KOPT-K1 (cell line): ENCODE measurements around the gene TENM4.
"Not testable (repeated sequence)": the region's sequence is repeated elsewhere in the genome, so short reads cannot be mapped to it uniquely, and the experiment has no call there.

Experiments used
- H3K27ac ChIP-seq: fragments of 200-600 bp; sonication (generic); 2 replicates; pipeline ENCODE4 v1.5.1; 2016; ENCODE audit warnings: antibody characterized with exemption, mild to moderate bottlenecking, low read depth, low read length; ENCODE audit not compliant: poor library complexity, severe bottlenecking
- H3K36me3 ChIP-seq: fragments of 200-600 bp; sonication (generic); 2 replicates; pipeline ENCODE4 v1.5.1; 2017; ENCODE audit warnings: antibody characterized with exemption, mild to moderate bottlenecking, low read length, moderate library complexity; ENCODE audit not compliant: insufficient read depth
- H3K9me3 ChIP-seq: fragments of 200-600 bp; sonication (generic); 2 replicates; pipeline ENCODE4 v1.5.1; 2017; ENCODE audit warnings: antibody characterized with exemption, low read length, mild to moderate bottlenecking; ENCODE audit not compliant: insufficient read depth, poor library complexity, severe bottlenecking

TENM4 gene

GRCh38 chr11:79241852-79242241 is 199.0 kb downstream of the TENM4 start:
- H3K9me3 ChIP-seq = no peaks in the 10 kb centered on the region
- H3K27ac ChIP-seq = no peak overlapping the region

DNA sequence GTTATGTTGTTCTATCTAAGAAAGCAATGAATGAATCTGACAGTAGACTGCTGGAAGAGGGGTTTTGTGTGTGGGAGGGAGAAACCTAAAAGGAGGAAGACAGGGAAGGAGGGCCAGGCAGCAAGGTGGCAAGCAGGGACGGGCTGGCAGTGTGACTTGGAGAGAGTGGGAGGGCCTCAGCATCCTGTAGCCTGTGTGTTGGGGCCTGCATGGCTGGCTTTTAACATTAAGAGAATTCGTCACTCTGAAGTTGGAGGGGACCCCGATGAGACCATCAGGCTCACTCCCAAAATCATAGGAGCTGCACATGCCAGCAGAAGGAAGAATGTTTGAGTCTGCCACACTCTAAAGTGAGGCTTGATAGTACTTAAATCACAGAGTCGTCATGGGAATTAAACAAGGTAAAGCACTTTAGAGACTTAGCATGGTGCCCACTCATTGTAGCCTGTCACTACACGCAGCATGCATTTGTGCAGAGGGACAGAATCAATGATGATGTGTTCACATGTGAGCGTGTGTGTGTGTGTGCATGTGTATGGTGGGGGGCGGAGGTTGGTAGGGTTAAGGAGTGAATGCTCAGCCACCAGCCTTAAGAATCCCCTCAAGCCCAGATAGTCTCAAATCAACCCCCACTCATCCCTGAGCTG is 199.5 kb downstream of the TENM4 start:
- no peaks in the 10 kb centered on the region for H3K36me3 ChIP-seq
- H3K27ac ChIP-seq = no peak overlapping the region
- H3K9me3 ChIP-seq = no peaks in the 10 kb centered on the region

More at GRCh38 chr11:79241852-79242241, 199.0 kb downstream of the TENM4 start:
- no peaks in the 10 kb centered on the region for H3K36me3 ChIP-seq

GRCh38 chr11:79237703-79238102 is 203.1 kb downstream of the TENM4 start:
- no peaks in the 10 kb centered on the region for H3K36me3 ChIP-seq
- H3K9me3 ChIP-seq = no peaks in the 10 kb centered on the region
- H3K27ac ChIP-seq = no peak overlapping the region

DNA sequence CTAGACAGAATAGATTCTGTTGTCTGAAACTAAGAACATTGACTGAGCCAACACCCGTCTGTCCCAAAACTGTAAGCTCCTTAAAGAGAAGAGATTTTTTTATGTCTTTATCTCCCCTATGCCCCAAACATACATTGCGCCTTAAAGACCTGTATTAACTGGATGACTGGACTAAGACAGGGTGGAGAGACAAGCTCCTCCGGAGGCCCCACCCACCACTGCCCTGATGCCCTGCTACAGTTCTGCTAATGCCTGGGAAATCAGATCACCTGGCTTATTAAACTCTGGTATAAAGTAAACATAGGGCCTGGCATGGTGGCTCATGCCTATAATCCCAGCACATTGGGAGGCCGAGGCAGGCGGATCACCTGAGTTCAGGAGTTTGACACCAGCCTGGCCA is 203.7 kb downstream of the TENM4 start:
- no peaks in the 10 kb centered on the region for H3K9me3 ChIP-seq
- H3K27ac ChIP-seq = no peak overlapping the region
- H3K36me3 ChIP-seq = no peaks in the 10 kb centered on the region

DNA sequence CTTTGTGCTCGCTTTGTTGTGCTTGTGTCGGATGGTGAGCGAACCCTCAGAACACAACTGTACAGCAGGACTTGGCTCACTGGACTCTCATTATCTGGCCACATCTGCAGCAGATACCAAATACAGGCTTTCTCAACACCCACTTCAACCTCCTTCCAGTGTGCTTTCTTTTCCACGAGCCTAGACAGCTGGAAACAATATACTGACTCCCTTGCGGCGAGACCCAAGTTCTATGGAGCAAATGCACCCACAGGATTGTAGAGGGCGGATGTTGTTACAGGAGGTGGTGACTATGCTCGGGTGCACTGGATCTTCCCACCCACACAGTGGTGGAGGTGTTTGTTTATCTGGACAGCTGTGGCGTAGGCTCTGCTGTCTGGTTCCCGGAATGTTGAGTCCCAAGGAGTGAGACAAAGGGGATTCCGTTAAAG is 204.3 kb downstream of the TENM4 start:
- Histone ChIP-seq H3K27ac (no peak overlapping the region), H3K36me3 (no peaks in the 10 kb centered on the region), H3K9me3 (no peaks in the 10 kb centered on the region)

DNA sequence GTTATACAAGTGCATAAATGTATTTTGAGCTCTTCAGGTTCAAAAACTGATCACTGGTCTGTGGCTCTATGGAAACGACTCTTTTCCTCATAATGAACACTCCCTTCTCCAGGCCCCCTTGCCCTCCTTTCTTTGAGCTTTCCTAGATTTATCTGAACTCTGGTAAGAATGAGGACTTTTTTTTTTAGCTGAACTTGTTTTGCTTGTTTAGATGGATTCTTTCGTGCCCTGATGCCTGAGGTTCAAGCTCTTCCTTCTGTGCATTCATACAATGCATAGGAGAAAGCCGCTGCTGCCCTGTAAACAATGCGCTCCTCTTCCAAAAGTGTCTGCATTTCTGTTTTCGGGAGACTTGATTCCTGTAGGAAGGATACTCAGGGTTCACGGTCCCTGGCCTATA is 205.1 kb downstream of the TENM4 start:
- no peaks in the 10 kb centered on the region for H3K36me3 ChIP-seq
- no peaks in the 10 kb centered on the region for H3K9me3 ChIP-seq
- H3K27ac ChIP-seq = no peak overlapping the region

DNA sequence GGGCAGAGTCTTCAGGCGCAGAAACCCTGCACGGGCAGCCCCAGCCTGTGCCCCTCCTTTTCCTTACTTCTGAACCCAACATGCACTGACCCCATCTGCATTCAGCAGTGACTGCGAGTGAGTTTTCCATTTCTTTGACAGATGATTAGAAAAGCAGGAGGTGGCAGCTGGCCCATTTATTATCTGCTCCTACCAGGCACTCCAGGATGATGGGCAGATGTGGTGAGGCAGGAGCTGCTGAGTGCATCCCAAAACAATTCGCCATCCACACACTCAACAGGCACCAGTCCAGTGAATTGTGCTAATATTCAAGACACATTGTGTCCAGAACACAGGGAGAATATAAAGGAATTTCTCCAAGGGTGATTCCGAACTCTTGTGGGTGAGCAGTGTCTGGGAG is 208.5 kb downstream of the TENM4 start:
- H3K27ac ChIP-seq = no peak overlapping the region
- no peaks in the 10 kb centered on the region for H3K9me3 ChIP-seq
- H3K36me3 ChIP-seq = no peaks in the 10 kb centered on the region

GRCh38 chr11:79229047-79229446 is 211.8 kb downstream of the TENM4 start:
- no peaks in the 10 kb centered on the region for H3K36me3 ChIP-seq
- no peaks in the 10 kb centered on the region for H3K9me3 ChIP-seq
- H3K27ac ChIP-seq = no peak overlapping the region

GRCh38 chr11:79227767-79228755 is 212.8 kb downstream of the TENM4 start:
- Histone ChIP-seq H3K27ac (no peak overlapping the region), H3K9me3 (no peaks in the 10 kb centered on the region), H3K36me3 (no peaks in the 10 kb centered on the region)

GRCh38 chr11:79227308-79227707 is 213.5 kb downstream of the TENM4 start:
- H3K27ac ChIP-seq = no peak overlapping the region
- H3K9me3 ChIP-seq = no peaks in the 10 kb centered on the region
- H3K36me3 ChIP-seq = no peaks in the 10 kb centered on the region

DNA sequence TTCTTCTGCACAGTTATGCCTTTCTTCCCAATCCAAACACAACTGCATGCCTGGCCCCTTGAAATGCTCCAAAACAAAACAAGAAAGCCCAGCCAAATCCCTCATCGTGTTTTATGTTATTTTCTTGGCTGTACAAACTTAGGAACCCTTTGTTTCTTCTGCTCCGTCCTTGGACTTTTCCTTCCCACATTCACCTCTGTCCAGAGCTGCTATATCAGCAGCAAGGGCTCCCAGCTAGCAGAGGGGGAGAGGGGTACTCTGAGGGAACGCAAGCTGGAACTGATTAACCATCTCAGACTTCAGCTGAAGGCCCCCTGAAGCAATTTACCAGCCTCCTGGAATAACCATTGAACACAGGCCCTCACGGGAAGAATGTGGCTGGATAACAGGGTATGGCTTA is 214.7 kb downstream of the TENM4 start:
- no peaks in the 10 kb centered on the region for H3K36me3 ChIP-seq
- H3K27ac ChIP-seq = no peak overlapping the region
- no peaks in the 10 kb centered on the region for H3K9me3 ChIP-seq

- not testable (repeated sequence) for H3K9me3 ChIP-seq, H3K36me3 ChIP-seq, H3K27ac ChIP-seq
Measured at GRCh38 chr11:79222163-79222562, 218.7 kb downstream of the TENM4 start.

DNA sequence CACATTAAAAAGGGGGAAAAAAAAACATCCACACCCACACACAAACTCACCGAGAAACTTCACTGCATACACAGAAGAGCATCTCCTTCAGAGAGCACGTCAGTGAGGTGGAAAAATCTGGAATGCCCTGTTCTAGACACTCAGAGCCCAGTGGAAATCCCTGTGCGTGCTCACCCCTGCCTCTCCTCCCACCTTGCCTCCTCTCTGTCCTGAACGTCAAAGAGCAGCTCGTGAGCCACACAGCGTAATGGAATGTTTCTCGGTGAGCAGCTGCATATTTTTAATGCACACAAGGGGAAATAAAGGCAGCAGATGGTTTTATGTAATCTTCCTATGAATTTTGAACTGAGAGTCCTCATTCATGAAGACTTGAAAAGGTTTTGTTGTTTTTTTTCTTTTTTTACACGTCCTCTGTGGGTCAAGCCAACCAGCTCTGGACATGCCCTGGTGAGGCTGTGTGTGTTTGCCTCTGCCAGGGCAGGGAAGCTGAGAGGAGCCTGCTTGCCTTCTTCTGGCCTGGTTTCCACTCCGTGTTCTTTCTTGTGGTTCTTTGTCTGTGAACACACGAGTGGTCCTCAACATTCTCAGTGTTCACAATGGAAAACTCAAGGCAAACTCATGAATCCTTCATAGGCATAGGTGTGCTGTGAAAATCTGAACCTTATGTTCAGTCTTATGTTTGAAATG is 219.2 kb downstream of the TENM4 start:
- Histone ChIP-seq H3K9me3 (no peaks in the 10 kb centered on the region), H3K36me3 (no peaks in the 10 kb centered on the region), H3K27ac (no peak overlapping the region)

DNA sequence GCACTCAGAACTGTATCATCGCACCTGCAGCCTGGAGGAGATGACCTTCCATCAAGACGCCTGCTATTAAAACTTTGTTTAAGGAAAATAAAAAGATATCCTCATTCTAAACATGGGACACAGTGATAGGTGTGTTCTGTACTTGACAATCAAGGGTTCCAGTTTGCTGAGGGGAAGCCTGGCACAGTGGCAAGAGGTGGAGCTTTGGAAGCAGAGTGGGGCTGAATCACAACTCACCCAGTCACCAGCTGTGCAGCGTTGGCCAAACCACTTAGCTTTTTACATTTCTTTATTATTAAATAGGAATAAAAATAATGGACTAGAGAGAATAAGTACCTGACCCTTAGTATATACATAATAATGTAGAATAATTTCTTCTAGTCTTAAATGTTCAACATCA is 220.7 kb downstream of the TENM4 start:
- Histone ChIP-seq H3K27ac (no peak overlapping the region), H3K9me3 (no peaks in the 10 kb centered on the region), H3K36me3 (no peaks in the 10 kb centered on the region)
